CMK (cell line): ENCODE data around the gene NDUFAF8.

Source experiments
- DNase-seq: peaks from one replicate; pipeline ENCODE4 v3.0.0-alpha.2; 2010; ENCODE audit warnings: low read depth

Gene NDUFAF8

GRCh38 chr17:81238815-81239713 lies at the start of gene NDUFAF8, which contains the start of gene TEPSIN:
Gene NDUFAF8, plus strand, starts transcription at chr17:81239318. Its CDS starts 46 bp downstream, at chr17:81239364.
Gene TEPSIN, minus strand, starts transcription at chr17:81239055. Its CDS starts 22 bp downstream, at chr17:81239033.
- peak; percentile 92 for DNase-seq

DNA sequence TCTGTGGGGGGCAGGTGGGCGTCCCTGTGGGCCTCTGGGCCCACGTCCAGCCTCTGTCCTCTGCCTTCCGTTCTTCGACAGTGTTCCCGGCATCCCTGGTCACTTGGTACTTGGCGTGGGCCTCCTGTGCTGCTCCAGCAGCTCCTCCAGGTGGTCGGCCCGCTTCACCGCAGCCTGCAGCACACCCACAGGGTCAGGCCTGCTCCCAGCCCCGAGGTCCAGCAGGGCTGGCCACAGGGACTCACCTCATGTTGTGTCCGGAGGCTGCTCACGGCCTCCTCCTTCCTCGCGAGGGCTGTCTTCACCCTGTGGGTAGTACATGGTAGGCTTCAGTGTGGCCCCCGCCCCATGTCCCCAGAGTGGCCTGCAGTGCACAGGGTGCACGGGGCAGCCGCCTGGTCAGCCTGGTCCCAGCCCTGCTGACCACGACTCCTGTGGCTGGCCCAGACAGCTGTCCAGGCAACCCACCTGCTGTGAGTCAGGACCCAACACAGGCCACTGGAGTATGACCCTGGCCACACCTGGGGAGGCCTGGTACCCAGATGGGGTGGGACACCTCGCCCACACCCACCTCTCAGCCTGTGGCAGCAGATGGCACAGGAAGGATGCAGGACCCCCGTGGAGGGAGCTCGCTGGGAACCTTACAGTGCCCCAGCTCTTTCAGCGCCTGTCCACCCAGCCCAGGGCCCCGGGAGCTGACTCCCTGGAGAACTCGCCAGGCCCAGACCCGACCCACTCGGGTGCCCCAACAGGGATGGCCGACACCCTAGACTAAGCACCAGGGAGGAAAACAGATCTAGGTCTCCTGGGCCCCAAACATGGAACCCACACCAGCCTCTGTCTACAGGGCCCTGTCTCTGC lies 49.2 kb upstream of the NDUFAF8 start:
- no peak for DNase-seq

DNA sequence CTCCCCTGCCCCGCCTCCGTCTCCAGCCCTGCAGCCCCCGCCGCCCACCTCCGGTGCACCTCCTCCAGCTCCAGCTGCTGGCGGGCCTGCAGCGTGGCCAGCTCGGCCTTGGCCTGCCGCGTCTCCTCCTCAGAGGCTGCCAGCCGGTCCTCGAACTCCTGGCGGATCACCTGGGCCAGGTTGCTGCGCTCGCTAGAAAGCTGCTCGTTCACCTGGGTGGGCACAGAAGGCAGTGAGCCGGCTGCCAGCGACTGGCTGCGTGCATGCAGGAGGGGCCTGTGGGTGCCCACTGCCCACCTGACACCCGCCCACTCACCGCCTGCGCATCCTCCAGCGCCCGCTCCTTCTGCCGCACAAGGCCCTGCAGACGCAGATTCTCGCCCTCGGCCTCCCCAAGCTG lies 48.5 kb upstream of the NDUFAF8 start:
- DNase-seq: no peak

DNA sequence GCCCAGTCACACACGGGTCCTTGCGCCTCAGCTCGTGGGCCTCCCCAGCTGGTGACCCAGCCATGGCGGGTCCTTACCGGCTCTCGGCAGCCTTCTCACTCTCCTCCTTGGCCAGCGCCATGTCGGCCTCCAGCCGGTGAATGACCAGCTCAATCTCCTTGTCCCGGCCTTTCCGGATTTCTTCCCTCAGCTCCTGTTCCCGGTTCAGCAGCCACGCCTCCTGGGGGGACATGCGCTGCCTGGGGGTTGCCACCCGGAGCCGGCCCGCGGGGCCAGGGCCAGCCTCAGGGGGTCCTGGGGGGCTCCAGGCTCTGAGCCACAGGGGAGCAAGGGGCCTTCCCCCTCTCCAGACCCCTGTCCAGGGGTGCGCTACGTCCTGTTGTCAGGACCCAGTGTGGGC lies 48.0 kb upstream of the NDUFAF8 start:
- DNase-seq: no peak

- DNase-seq: no peak
Observed at GRCh38 chr17:81191646-81192045, 47.5 kb upstream of the NDUFAF8 start.

DNA sequence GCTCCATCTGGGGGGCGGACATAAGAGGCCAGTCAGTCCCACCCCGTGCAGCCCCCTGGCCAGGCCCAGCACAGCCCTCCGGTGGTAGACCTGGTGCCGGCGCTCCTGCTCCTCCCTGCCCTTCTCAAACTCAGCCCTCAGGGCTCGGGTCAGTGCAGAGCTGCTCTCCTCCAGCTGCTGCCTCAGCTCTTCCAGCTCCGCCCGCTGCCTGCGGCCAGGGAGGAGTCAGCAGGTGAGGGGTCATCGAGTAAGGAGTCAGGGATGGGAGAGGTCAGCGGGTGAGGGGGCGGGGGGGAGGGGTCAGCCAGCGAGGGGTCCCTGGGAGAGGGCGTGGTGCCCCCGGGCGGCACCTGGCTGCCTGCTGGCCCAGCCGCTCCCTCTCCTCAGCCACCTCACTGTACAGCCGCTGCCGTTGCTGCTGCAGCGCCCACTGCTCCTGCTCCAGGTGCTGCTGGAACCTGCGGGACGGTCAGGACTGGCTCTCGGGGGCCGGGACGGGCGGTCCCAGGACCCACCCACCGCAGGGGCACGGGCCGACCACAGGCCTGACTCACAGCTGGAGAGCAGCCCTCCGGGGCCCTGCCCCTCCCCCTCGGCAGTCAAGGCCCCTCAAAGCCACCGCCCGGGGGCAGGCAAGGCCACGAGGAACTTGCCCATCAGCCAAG lies 46.6 kb upstream of the NDUFAF8 start:
- DNase-seq: no peak

GRCh38 chr17:81193051-81193410 lies 46.1 kb upstream of the NDUFAF8 start:
- no peak for DNase-seq

- no peak for DNase-seq
Observed at GRCh38 chr17:81193470-81194224, 45.5 kb upstream of the NDUFAF8 start.

- DNase-seq: no peak
Observed at GRCh38 chr17:81194225-81194760, 44.8 kb upstream of the NDUFAF8 start.

- no peak for DNase-seq
Observed at GRCh38 chr17:81194941-81195901, 43.9 kb upstream of the NDUFAF8 start.

GRCh38 chr17:81195941-81196495 lies 43.1 kb upstream of the NDUFAF8 start:
- DNase-seq: no peak

DNA sequence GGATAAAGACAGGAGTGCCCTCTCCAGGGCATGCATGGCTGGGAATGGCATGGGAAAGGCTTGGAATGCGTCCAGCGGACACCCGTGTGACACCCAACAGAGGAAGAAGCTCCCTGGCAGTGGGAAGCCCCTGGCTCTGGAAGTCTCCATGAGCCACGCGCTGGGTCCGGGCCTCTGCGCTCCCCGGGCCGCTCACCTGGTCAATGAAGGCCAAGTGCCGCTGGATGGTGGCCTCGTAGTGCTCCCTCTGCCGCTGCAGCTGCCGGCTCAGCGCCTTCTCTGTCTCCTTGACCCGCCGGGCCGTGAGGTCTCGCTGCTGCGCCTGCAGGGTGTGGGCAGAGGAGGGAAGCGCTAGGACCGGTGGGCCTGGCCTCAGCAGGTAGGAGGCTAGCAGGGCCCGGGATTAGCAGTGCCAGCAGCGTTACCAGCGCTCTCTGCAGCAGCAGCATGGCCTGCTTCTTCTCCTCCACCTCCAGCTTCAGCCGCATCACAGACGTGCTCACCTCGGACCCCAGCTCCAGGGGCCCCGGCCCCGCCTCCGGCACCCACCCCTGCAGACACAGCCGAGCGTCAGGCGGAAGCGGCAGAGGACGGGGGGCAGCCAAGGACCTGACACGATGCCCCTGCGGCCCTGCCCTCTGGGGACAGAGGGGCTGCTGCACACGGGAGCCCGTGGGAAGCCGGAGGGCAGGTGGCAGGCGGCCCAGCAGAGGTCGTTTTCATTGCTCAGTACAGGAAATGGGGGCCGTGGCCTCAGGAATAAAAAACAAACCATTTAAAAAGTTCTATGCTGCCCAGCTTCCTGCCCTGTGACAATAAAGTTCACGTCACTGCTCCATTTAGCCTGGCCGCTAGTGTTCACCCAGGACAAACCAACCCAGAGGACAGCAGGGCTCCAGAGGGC lies 42.4 kb upstream of the NDUFAF8 start:
- DNase-seq: no peak

DNA sequence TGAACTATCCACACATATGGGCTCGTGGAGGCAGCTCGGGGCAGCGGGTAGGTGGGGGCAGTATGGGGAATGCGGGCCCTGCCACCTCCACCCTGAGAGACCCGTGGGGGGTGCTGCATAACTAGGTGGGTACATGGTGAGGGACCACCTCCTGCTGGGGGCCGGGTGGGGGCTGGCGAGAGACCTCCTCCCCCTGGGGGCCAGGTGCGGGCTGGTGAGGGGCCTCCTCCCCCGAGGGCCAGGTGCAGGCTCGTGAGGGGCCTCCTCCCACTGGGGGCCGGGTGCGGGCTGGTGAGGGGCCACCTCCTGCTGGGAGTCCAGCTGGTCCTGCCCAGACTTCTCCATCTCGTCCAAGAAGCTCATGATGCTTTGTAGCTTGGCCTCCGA lies 41.7 kb upstream of the NDUFAF8 start:
- no peak for DNase-seq

DNA sequence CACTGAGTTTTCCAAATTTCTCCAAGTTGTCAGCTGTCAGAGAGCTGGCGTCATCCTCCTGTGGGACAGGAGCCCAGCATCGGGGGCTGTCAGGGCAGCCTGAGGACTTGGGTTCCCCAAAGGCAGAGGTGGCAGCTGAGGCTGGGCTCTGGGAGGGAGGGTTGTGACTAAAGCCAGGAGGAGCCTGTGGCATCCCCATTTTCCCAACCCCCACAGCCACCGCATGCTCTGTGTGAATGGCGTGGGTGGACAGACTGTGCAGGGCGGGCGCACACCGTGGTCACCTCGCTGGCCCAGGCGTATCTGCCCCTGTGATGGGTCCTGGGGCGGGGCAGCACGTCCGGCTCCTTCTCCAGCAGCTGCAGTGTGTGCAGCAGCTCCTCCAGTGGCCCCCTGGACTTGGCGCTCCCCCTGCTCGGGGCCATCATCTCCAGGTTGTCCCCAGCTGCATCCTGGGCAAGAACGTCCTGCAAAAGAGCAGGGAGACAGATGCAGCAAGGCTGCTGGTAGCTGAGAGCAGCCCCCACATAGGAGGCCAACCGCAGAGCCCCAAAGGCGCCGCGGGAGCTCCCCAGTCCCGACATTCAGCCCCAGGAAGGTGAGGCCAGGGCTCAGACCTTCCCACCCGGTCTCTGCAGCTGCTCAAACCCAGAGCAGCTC lies 41.2 kb upstream of the NDUFAF8 start:
- no peak for DNase-seq

- no peak for DNase-seq
Observed at GRCh38 chr17:81198826-81199481, 40.2 kb upstream of the NDUFAF8 start.

- DNase-seq: no peak
Observed at GRCh38 chr17:81199482-81199830, 39.7 kb upstream of the NDUFAF8 start.

GRCh38 chr17:81200201-81200600 lies 38.9 kb upstream of the NDUFAF8 start:
- DNase-seq: no peak
